Activated CD4-positive, alpha-beta T cell treated with anti-CD3 and anti-CD28 coated beads, Interleukin-2, amount 10 ng/mL, durations not matched to agents 7 days and 5 days (primary cell): ENCODE data around the gene LHFPL2. TPM values are rescaled to one million over a fixed set of nuclear protein-coding genes. Genes with fewer than 3 reads are reported as not detected.

Experiments
- CTCF ChIA-PET: fragments of 350-600 bp; sonication (Branson Sonifier 250); formaldehyde crosslinking; loops from one replicate; lab custom pipeline; 2021; ENCODE audit warnings: antibody characterized with exemption; lab: Charles Lee
- POLR2A ChIA-PET: fragments of 350-600 bp; sonication (Branson Sonifier 250); formaldehyde crosslinking; loops from one replicate; lab custom pipeline; 2021; ENCODE audit warnings: antibody characterized with exemption; lab: Charles Lee
- DNase-seq: peaks from one replicate; pipeline ENCODE4 v3.0.0-alpha.2; 2020
- H3K27ac Mint-ChIP-seq: one replicate; pipeline ENCODE4 v1.8.0; 2021; ENCODE audit warnings: mild to moderate bottlenecking, moderate library complexity, mixed read lengths
- H3K27me3 Mint-ChIP-seq: one replicate; pipeline ENCODE4 v1.8.0; 2021; ENCODE audit warnings: mixed read lengths
- H3K36me3 Mint-ChIP-seq: one replicate; pipeline ENCODE4 v1.8.0; 2021; ENCODE audit warnings: low read depth, mixed read lengths
- H3K4me1 Mint-ChIP-seq: one replicate; pipeline ENCODE4 v1.8.0; 2021; ENCODE audit warnings: mixed read lengths
- H3K4me3 Mint-ChIP-seq: one replicate; pipeline ENCODE4 v1.8.0; 2021; ENCODE audit warnings: mild to moderate bottlenecking, moderate library complexity, mixed read lengths
- H3K9me3 Mint-ChIP-seq: one replicate; pipeline ENCODE4 v1.8.0; 2021; ENCODE audit warnings: mixed read lengths
- total RNA-seq, 2 experiments: library from RNA; stranded (reverse); gene quantifications; one replicate each; pipeline ENCODE4 v1.2.3, GENCODE V29; 2021

Gene LHFPL2
- total RNA-seq, 2 experiments from 2014 or later: 0.15 to 0.37 TPM

DNA sequence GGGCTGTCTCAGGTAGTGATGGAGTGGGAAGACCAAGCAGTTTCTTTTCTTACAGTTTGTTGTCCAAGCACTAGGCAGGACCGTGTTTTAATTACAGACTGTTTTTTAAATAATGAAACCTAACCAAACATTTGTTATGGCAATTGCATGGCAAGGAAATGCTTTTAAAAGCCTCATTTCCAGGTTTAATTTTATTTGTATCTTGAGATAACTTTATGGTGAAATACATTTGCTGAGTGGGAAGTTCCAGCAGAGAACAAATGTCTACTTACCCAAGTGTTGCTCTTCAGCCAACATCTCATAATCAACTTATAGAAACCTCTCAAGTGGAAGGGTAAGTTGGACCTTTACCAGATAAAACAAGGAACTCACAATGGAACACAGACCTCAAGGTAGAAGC, 11.8 kb upstream of the LHFPL2 start:
- Mint-ChIP-seq H3K27ac (no peak overlapping the region), H3K27me3 (peaks cover 30% of the 10 kb centered on the region), H3K4me3 (no peak overlapping the region), H3K4me1 (no peaks in the 10 kb centered on the region), H3K9me3 (no peaks in the 10 kb centered on the region), H3K36me3 (no peaks in the 10 kb centered on the region)
- DNase-seq: no peak
- ChIA-PET POLR2A (no interaction called here), CTCF (no interaction called here)

DNA sequence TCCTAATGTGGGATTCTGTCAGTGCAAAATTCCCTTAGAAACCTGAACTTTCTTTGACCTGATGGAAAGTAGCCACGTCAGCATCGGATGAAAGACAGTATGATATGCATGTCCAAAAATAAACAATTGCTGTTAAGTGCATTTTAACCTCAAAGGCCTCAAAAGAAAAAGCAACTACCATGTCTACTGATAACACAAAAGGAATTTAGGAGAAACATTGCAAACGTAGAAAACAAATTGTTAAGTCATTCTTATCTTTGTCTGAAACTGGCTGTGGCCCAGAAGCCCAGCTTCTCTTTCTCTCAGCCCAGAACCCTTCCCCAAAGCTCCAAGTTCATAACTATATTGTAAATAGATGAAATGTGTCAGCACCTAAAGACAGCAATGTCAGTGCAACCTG, 11.1 kb upstream of the LHFPL2 start:
- no peak overlapping the region for H3K27ac Mint-ChIP-seq
- H3K27me3 Mint-ChIP-seq: peaks cover 32% of the 10 kb centered on the region
- no peak overlapping the region for H3K4me3 Mint-ChIP-seq
- CTCF ChIA-PET: no interaction called here
- no peaks in the 10 kb centered on the region for H3K4me1 Mint-ChIP-seq
- H3K36me3 Mint-ChIP-seq: no peaks in the 10 kb centered on the region
- POLR2A ChIA-PET: no interaction called here
- DNase-seq: no peak
- H3K9me3 Mint-ChIP-seq: no peaks in the 10 kb centered on the region

GRCh38 chr5:78659114-78659513, 10.5 kb upstream of the LHFPL2 start:
- H3K4me3 Mint-ChIP-seq: no peak overlapping the region
- no peaks in the 10 kb centered on the region for H3K36me3 Mint-ChIP-seq
- peaks cover 36% of the 10 kb centered on the region for H3K27me3 Mint-ChIP-seq
- no peaks in the 10 kb centered on the region for H3K9me3 Mint-ChIP-seq
- ChIA-PET CTCF (no interaction called here), POLR2A (no interaction called here)
- no peak overlapping the region for H3K27ac Mint-ChIP-seq
- H3K4me1 Mint-ChIP-seq: no peaks in the 10 kb centered on the region
- no peak for DNase-seq

DNA sequence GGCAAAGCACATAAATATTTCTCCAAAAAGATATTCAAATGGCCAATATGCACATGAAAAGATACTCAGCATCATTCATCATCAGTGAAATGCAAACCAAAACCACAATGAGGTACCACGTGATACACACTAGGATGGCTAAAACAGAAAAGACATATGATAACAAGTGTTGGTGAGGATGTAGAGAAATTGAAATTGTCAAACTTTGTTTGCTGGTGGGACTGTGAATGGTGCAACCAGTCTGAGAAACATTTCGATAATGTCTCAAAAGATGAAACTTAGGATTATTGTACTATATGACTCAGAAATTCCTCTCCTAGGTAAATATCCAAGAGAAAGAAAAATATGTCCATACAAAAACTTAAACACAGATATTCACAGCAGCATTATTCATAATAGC, 8.6 kb upstream of the LHFPL2 start:
- Mint-ChIP-seq H3K27ac (no peak overlapping the region), H3K9me3 (no peaks in the 10 kb centered on the region), H3K36me3 (no peaks in the 10 kb centered on the region), H3K27me3 (peaks cover 43% of the 10 kb centered on the region), H3K4me3 (no peak overlapping the region), H3K4me1 (no peaks in the 10 kb centered on the region)
- ChIA-PET POLR2A (no interaction called here), CTCF (no interaction called here)
- no peak for DNase-seq

GRCh38 chr5:78655746-78656290, 7.2 kb upstream of the LHFPL2 start:
- Mint-ChIP-seq H3K36me3 (no peaks in the 10 kb centered on the region), H3K9me3 (no peaks in the 10 kb centered on the region), H3K4me3 (no peak overlapping the region), H3K27ac (no peak overlapping the region), H3K4me1 (no peaks in the 10 kb centered on the region), H3K27me3 (peaks cover 48% of the 10 kb centered on the region)
- POLR2A ChIA-PET: no interaction called here
- no peak for DNase-seq
- CTCF ChIA-PET: no interaction called here

DNA sequence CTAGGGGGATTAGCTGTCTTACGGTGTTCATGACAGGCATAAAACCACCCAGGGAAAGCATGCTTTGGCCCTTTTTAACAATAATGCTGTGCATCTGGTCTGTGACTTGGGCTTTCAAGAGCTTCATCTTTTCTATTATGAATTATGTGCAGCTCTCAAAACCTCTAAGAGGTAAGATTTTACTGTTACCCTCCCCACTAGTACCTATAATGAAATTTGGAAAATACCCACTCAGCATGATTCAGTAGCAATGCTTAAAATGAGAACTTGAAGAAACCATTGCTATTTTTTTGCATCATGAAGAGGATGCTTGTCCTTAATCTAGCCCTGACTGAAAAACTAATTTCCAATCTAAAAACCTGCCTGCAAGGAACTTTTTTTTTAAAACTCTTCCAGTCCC, 5.8 kb upstream of the LHFPL2 start:
- POLR2A ChIA-PET: no interaction called here

DNA sequence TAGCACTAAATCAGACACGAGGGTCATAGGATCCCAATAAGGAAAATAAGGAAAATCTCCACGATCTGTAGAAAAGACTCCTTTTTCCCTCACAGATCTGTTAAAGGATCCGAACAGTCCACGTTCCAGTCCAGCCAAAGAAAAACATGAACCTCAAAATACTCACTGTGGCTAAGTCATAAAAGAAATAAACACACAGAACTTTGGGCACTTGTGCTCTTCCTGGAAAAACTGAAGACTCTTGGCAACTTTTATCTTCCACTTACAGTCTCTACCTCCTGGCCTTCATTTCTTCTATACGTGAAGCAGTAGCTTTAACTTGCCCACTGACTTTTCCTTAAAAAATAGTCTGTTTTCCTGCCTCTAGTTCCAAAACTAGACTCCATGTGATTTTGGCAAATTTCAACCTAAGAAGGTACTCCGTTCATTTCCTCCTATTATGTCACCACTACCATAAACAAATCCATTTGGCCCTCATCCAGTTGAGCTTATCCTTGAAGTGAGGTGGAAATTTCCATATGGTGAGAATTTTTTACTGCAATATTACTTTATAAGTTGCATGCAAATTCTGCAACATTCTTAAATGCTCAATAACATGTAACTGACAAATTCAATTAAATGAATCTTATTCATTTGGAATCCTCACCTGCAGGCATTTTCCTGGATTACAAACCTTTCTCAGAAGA, 5.3 kb upstream of the LHFPL2 start:
- H3K4me3 Mint-ChIP-seq: no peak overlapping the region
- H3K4me1 Mint-ChIP-seq: peaks cover 3% of the 10 kb centered on the region
- H3K36me3 Mint-ChIP-seq: no peaks in the 10 kb centered on the region
- ChIA-PET CTCF (no interaction called here), POLR2A (no interaction called here)
- no peak for DNase-seq
- H3K27ac Mint-ChIP-seq: no peak overlapping the region
- H3K27me3 Mint-ChIP-seq: peaks cover 53% of the 10 kb centered on the region
- no peaks in the 10 kb centered on the region for H3K9me3 Mint-ChIP-seq

More for the DNA sequence above, 5.8 kb upstream of the LHFPL2 start:
- Mint-ChIP-seq H3K4me3 (no peak overlapping the region), H3K9me3 (no peaks in the 10 kb centered on the region), H3K27ac (no peak overlapping the region), H3K27me3 (peaks cover 53% of the 10 kb centered on the region), H3K36me3 (no peaks in the 10 kb centered on the region), H3K4me1 (peaks cover 3% of the 10 kb centered on the region)
- CTCF ChIA-PET: no interaction called here
- no peak for DNase-seq

DNA sequence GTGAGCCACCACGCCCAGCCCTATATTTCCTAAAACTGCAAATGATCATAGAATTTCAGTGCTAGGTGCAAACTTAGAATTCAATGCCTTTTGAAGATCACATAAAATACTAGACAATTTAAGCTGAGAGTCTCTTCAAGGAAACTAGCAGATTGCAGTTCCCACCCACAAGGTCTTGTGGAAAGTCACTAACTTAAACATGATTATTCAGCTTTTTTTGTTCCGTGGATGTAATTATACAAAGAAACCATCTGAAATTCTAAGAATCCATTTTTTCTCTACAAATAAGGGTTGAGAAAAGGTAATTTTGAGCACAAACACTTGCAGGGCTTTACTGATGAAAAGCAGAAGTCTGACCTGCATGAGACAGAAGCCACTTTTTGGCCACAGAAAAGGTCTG, 4.5 kb upstream of the LHFPL2 start:
- Mint-ChIP-seq H3K27me3 (peaks cover 50% of the 10 kb centered on the region), H3K9me3 (no peaks in the 10 kb centered on the region), H3K4me1 (peaks cover 3% of the 10 kb centered on the region), H3K36me3 (no peaks in the 10 kb centered on the region), H3K27ac (no peak overlapping the region), H3K4me3 (no peak overlapping the region)
- DNase-seq: no peak
- ChIA-PET POLR2A (no interaction called here), CTCF (interaction anchor here (0.7 kb wide), 1 partner anchor 19 kb away, joined by 3 read pairs; no protein-coding TSS in a partner anchor)

DNA sequence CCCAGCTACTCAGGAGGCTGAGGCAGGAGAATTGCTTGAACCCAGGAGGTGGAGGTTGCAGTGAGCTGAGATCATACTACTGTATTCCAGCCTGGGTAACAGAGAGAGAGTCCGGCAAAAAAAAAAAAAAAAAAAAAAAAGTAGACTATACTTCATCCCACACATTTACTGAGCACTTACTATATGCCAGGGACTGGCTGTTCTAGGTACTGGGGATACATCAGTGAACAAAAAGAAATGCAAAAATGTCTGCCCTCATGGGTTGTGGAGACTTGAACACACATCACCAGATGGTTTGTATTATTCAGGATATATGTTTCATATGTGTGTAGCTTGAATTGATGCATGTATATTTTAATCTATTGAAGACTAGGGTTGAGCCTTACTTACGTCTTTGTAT, 2.9 kb upstream of the LHFPL2 start:
- ChIA-PET POLR2A (no interaction called here), CTCF (interaction anchor here (0.6 kb wide), 2 partner anchors 18 to 800 kb away, joined by 3 to 4 read pairs; no protein-coding TSS in a partner anchor)
- no peak overlapping the region for H3K4me3 Mint-ChIP-seq
- DNase-seq: no peak
- H3K4me1 Mint-ChIP-seq: peaks cover 11% of the 10 kb centered on the region
- no peaks in the 10 kb centered on the region for H3K9me3 Mint-ChIP-seq
- no peak overlapping the region for H3K27ac Mint-ChIP-seq
- peaks cover 55% of the 10 kb centered on the region for H3K27me3 Mint-ChIP-seq
- no peaks in the 10 kb centered on the region for H3K36me3 Mint-ChIP-seq

DNA sequence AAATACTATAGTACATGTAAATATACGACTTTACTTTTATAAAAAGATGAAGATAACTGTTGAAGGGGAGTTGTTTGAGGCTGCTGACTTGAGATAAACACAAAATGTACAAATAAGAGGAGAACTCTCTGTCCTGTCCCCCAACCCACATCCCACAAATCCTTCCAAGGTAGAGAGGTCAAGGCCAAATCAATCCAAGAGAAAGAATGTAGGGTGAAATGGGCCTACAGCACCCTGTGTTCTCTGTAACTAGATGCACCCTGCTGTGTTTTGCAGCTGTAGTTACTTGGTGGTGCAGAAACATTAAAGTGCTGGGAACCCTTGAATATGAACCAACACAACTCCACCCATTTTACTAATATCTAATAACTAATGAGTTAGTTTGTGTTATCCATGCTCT, 2.0 kb upstream of the LHFPL2 start:
- Mint-ChIP-seq H3K36me3 (no peaks in the 10 kb centered on the region), H3K27me3 (peaks cover 56% of the 10 kb centered on the region), H3K9me3 (no peaks in the 10 kb centered on the region), H3K27ac (no peak overlapping the region), H3K4me1 (peaks cover 11% of the 10 kb centered on the region), H3K4me3 (no peak overlapping the region)
- ChIA-PET POLR2A (no interaction called here), CTCF (no interaction called here)
- DNase-seq: no peak

DNA sequence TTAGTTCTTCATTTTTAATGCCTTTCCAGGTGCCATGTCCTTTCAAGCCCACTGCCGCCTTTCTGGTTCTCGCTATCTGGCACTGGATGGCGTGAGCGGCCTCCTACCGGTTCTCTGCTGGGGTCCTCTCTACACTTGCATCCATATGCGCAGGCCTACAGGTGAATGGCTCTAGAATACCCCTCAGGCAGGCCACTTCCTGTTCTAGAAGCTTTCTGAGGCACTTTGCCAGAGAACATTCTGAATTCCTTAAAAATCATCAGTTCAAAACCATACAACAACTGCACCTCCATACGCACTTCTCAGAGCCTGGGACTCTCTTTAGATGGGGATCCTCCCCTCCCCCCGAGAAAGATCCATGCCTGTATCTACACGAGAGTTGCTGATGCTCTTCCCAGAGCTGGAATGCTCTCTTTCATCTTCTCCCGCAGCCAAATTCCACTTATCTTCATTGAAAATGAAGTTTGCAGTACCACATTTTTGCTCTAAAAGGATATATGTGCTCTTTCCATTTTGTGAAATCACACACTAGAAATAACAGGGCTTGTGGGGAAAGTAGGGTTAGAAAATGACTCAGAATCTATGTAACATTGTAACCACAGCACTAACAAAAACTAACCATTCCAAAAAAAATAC, 1.4 kb upstream of the LHFPL2 start:
- Mint-ChIP-seq H3K27ac (no peak overlapping the region), H3K4me1 (peaks cover 11% of the 10 kb centered on the region), H3K36me3 (no peaks in the 10 kb centered on the region), H3K9me3 (no peaks in the 10 kb centered on the region), H3K27me3 (peaks cover 55% of the 10 kb centered on the region), H3K4me3 (peak overlapping the region; percentile 63)
- ChIA-PET POLR2A (no interaction called here), CTCF (no interaction called here)
- no peak for DNase-seq

- H3K4me1 Mint-ChIP-seq: peaks cover 11% of the 10 kb centered on the region
- no peak for DNase-seq
- no peaks in the 10 kb centered on the region for H3K36me3 Mint-ChIP-seq
- peak overlapping the region; percentile 63 for H3K4me3 Mint-ChIP-seq
- H3K27me3 Mint-ChIP-seq: peaks cover 56% of the 10 kb centered on the region
- ChIA-PET POLR2A (no interaction called here), CTCF (no interaction called here)
- no peaks in the 10 kb centered on the region for H3K9me3 Mint-ChIP-seq
- H3K27ac Mint-ChIP-seq: no peak overlapping the region
Observed at GRCh38 chr5:78649211-78649695, 681 bp upstream of the LHFPL2 start.

GRCh38 chr5:78647838-78648358, 674 bp downstream of the LHFPL2 start:
- Mint-ChIP-seq H3K4me1 (peaks cover 11% of the 10 kb centered on the region), H3K36me3 (no peaks in the 10 kb centered on the region), H3K27me3 (peaks cover 50% of the 10 kb centered on the region), H3K4me3 (peak overlapping the region; percentile 60), H3K27ac (no peak overlapping the region), H3K9me3 (no peaks in the 10 kb centered on the region)
- no peak for DNase-seq
- ChIA-PET POLR2A (no interaction called here), CTCF (interaction anchor here (0.8 kb wide), 1 partner anchor 129 kb away, joined by 4 read pairs; no protein-coding TSS in a partner anchor)
